Activated CD4-positive, CD25-positive, alpha-beta regulatory T cell treated with anti-CD3 and anti-CD28 coated beads, Interleukin-2, amount 50 U/mL, for 72 hours (primary cell): ENCODE results near the gene RC3H2.
A peak's percentile ranks its signal among the peaks of the same experiment; 100 is the strongest.

Experiments
- DNase-seq: peaks from one replicate; pipeline ENCODE4 v3.0.0; 2021

Gene RC3H2, protein sequence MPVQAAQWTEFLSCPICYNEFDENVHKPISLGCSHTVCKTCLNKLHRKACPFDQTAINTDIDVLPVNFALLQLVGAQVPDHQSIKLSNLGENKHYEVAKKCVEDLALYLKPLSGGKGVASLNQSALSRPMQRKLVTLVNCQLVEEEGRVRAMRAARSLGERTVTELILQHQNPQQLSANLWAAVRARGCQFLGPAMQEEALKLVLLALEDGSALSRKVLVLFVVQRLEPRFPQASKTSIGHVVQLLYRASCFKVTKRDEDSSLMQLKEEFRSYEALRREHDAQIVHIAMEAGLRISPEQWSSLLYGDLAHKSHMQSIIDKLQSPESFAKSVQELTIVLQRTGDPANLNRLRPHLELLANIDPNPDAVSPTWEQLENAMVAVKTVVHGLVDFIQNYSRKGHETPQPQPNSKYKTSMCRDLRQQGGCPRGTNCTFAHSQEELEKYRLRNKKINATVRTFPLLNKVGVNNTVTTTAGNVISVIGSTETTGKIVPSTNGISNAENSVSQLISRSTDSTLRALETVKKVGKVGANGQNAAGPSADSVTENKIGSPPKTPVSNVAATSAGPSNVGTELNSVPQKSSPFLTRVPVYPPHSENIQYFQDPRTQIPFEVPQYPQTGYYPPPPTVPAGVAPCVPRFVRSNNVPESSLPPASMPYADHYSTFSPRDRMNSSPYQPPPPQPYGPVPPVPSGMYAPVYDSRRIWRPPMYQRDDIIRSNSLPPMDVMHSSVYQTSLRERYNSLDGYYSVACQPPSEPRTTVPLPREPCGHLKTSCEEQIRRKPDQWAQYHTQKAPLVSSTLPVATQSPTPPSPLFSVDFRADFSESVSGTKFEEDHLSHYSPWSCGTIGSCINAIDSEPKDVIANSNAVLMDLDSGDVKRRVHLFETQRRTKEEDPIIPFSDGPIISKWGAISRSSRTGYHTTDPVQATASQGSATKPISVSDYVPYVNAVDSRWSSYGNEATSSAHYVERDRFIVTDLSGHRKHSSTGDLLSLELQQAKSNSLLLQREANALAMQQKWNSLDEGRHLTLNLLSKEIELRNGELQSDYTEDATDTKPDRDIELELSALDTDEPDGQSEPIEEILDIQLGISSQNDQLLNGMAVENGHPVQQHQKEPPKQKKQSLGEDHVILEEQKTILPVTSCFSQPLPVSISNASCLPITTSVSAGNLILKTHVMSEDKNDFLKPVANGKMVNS

GRCh38 chr9:122904823-122905710, at the start of gene RC3H2:
RC3H2 (minus strand) TSS chr9:122905359; CDS start chr9:122897509, 7,850 bp downstream.
- DNase-seq: peak; percentile 90

GRCh38 chr9:122954253-122954691, 49.1 kb upstream of the RC3H2 start:
- DNase-seq: no peak

- DNase-seq: no peak
Measured at GRCh38 chr9:122951056-122951455, 45.9 kb upstream of the RC3H2 start.

DNA sequence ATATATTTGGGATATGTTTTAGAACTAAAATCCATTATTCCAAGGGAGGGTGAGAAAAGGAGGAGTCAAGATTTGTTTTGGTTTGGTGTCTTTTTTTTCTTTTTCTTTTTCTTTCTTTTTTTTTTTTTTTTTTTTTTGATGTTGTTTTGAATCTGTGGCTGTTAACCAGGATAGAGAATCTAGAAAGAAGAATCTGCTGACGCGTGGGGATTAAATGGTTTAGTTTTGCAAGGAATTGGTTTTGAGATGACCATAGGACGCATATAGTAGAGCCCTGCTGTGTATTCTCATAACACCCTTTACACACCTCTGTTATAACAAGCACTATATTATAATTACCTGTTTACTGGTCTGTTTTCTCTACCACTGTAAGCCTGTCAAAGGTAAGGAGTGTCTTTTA, 45.1 kb upstream of the RC3H2 start:
- DNase-seq: no peak

- DNase-seq: no peak
Measured at GRCh38 chr9:122949696-122950095, 44.5 kb upstream of the RC3H2 start.

DNA sequence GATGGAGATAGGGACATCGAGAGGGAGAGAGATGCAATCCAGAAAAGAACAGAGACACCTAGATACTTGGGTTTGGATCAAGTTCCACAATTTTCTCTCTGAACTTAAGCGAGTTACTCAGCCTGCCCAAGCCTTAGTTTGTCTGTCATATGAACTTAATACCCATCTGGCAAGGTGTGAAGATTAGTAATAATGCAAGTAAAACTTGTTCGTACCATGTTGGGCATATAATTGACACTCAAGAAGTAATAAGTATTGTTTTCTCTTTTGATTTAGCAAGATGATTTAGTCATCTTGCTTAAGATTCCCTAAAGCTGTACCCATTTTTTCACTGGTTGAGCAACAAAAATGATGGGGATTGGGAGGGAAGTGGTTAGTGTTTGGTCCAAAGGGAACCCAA, 43.2 kb upstream of the RC3H2 start:
- no peak for DNase-seq

DNA sequence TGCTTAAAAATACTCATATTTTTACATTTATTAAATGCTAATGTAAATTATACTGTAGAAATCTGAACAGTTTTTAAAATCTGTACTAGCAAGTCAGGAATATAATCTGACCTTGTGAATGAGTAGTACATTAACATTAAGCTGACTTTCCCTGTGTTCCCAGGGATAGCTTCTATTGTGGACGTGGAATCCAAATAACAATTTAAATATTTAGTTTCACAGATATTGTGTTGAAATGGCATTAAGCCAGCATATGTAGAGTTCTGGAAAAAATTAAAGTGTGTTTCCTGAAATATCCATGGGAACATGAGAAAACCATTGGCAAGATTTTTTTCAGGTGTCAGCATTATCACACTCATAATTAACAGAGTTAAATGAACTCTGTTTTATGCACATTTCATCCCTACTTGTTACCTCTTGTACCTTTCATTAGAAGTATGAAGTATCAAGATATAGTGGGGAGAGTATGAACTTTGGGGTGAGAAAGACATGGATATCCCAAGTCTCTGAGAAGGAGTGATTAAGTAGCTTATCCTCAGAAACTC, 41.4 kb upstream of the RC3H2 start:
- DNase-seq: no peak

- DNase-seq: no peak
Measured at GRCh38 chr9:122944960-122945888, 40.1 kb upstream of the RC3H2 start.

GRCh38 chr9:122941582-122942234, 36.5 kb upstream of the RC3H2 start:
- DNase-seq: no peak

- peak; percentile 95 for DNase-seq
Measured at GRCh38 chr9:122940749-122941581, 35.8 kb upstream of the RC3H2 start, which contains the start of gene RABGAP1. RABGAP1 (plus strand) TSS chr9:122941020; CDS start chr9:122957060, 16,040 bp downstream.

DNA sequence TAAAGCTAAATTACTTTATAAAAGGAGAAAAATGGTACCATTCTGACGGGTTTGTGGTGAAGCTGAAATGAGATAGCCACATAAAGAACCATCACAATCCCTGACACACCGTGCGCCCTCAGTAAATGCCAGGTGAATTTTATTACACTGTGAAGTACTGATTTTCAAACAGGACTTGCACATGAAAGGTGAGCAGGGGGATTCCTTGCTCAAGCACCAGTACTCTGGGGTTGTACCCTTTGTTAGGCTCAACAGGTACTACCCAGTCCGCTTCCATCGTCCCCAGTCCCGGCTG, 35.2 kb upstream of the RC3H2 start:
- no peak for DNase-seq

GRCh38 chr9:122939601-122940000, 34.4 kb upstream of the RC3H2 start:
- no peak for DNase-seq

DNA sequence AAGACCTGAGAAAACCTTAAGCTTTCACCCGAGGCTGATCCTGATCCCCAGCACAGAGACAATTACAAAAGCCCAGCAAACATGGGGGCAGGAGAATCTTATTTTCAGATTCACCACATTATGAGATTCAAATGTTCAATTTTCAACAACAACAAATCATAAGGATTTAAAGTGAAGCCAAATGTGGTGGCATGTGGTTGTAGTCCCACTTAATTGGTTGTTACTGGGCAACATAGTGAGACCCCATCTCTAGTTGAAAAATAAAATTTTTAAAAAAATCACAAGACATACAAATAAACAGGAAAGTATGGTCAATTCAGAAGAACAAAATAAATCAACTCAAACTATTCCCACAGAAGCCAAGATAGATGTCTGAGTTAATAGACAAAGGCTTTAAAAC, 31.7 kb upstream of the RC3H2 start:
- no peak for DNase-seq

GRCh38 chr9:122936464-122936863, 31.3 kb upstream of the RC3H2 start:
- no peak for DNase-seq

DNA sequence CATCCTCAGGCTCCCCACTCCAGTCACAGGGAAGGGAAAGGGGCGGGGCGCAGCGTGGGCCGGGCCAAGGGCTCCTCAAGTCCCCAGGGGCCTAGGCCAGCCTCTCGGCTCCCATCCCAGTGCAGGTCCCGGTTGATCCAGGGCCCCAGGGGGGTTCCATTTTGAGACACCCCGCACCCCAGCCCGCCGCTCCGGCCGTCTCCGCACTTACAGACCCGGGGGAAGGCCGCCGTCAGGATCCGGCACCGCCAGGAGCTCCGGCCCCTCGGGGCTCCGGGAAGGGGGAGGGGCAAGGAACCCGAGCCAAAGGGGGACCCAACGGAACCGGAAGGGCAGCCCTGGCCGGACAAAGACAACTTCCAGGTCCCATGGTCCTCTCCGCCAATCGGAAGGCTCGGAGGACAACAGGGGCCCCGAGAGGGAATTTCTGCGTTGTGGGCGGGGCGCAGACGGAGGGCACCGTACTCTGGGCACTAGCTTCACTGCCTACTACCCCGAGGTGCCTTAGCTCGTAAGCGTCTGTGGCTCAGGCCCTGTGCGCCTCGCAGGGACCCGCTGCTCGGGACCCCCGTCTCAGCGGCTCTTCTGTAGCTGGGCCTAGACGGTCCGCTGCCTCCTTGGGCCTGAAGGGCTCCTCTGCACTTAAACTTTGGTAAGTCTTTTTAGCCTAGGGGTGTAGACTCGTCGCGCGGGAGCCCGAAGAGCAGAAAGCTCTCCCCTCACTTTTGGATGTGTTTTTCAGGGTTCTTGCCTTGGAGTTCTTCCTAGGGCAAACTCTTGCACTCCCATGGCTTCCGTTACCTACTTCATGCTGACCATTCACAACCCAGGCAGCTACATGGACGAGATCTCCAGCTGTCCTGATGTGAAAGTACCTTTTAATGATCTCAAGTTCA, 26.3 kb upstream of the RC3H2 start, which contains the start of gene ZBTB26:
Gene ZBTB26, minus strand, starts transcription at position 287 of the 896 bp plus-strand sequence. CDS start 11,578 bp downstream, outside the sequence.
- peak; percentile 86 for DNase-seq

- DNase-seq: no peak
Measured at GRCh38 chr9:122930541-122931225, 25.5 kb upstream of the RC3H2 start.

DNA sequence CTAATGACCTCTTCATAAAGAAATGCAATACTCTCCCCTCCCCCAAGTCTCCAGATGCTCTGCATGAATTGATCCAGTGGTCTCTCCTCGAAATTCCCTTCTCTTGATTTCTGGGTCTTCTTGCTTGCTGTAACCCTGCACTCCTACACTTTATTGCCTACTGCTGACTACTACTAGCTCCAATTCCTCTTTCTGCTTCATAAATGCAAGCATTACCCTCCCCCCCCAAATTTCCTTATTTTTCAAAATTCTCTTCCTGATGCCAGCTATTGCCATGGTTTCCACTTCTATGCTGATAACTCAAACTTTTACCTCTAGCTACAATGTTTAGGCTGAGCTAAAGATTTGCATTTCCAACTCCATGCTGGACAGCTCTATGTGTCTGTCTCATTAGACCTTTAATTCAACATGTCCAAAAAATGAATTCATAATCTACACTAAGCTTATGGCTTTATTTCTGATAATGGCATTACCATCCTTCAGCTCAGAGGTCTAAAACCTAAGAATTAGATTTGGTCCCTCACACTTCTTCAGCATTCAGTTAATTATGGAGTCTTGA, 24.7 kb upstream of the RC3H2 start:
- DNase-seq: no peak
